Stomach (tissue), 4 donors: ENCODE data around the gene FETUB.

Experiments
- POLR2A ChIP-seq, 4 donors: fragments of 450-650 bp; IDR thresholded peaks; one replicate each; pipeline ENCODE4 v1.6.1; 2016; ENCODE audit warnings: antibody characterized with exemption in 4 of 4, control low read depth in 2 of 4, mild to moderate bottlenecking in 1 of 4, moderate library complexity in 1 of 4
- POLR2AphosphoS5 ChIP-seq, 3 donors: sonication (generic); formaldehyde crosslinking; IDR thresholded peaks; one replicate each; pipeline ENCODE4 v1.6.1; 2016; ENCODE audit warnings: antibody characterized with exemption in 3 of 3
- TF ChIP-seq, protein P1 (sequence below), 7 experiments: fragments of 450-650 bp in 4 of 7; fragments of 200-600 bp in 3 of 7; sonication (generic) in 3 of 7; IDR thresholded peaks; one replicate each; pipeline ENCODE4 v1.5.1; 2016 to 2019; ENCODE audit warnings: antibody characterized with exemption in 7 of 7, control low read depth in 2 of 7, mild to moderate bottlenecking in 1 of 7

DNA sequence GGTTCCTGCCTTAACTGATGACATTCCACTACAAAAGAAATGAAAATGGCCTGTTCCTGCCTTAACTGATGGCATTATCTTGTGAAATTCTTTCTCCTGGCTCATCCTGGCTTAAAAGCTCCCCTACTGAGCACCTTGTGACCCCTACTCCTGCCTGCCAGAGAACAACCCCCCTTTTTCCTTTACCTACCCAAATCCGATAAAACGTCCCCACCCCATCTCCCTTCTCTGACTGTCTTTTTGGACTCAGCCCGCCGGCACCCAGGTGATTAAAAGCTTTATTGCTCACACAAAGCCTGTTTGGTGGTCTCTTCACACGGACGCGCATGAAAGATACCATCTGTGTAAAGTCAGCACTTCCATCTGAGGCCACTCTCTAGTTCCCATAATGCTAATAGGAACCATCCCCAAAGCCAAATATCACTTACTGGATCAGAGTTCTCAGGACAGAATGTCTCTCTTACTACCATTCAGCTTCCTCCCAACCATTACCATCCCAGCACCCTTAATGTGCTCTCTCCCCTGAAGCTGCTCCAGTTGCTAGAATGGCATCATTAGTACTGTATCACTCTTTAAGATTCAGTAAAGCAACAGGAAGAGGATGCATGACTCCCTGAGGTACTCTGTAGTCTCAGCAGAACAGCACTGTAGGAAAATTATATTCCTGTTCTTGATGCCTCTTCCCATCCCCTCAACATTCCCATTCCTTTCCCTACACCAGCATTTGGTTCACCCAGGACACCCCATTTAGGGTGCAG, 23.3 kb downstream of the FETUB start:
- TF ChIP-seq, protein P1, sequence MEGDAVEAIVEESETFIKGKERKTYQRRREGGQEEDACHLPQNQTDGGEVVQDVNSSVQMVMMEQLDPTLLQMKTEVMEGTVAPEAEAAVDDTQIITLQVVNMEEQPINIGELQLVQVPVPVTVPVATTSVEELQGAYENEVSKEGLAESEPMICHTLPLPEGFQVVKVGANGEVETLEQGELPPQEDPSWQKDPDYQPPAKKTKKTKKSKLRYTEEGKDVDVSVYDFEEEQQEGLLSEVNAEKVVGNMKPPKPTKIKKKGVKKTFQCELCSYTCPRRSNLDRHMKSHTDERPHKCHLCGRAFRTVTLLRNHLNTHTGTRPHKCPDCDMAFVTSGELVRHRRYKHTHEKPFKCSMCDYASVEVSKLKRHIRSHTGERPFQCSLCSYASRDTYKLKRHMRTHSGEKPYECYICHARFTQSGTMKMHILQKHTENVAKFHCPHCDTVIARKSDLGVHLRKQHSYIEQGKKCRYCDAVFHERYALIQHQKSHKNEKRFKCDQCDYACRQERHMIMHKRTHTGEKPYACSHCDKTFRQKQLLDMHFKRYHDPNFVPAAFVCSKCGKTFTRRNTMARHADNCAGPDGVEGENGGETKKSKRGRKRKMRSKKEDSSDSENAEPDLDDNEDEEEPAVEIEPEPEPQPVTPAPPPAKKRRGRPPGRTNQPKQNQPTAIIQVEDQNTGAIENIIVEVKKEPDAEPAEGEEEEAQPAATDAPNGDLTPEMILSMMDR (IDR thresholded peaks at IDR 0.05), result no peak
- TF ChIP-seq POLR2A (IDR thresholded peaks at IDR 0.05) (no peak), POLR2AphosphoS5 (IDR thresholded peaks at IDR 0.05) (no peak)
